Measurements from ENCODE around the gene GMDS.

GRCh38 chr6:2249126-2249525 lies 3.7 kb upstream of the GMDS start:
- TF ChIP-seq CTCF (IDR thresholded peaks at IDR 0.05) = no peak
- no peak for TF ChIP-seq EZH2 (IDR thresholded peaks at IDR 0.05; ENCODE audit: borderline replicate concordance, insufficient read depth, low read depth, low read length, poor library complexity, severe bottlenecking)
